ENCODE results near the gene MAP3K5.
A peak's percentile ranks its signal among the peaks of the same experiment; 100 is the strongest.

The MAP3K5 gene

DNA sequence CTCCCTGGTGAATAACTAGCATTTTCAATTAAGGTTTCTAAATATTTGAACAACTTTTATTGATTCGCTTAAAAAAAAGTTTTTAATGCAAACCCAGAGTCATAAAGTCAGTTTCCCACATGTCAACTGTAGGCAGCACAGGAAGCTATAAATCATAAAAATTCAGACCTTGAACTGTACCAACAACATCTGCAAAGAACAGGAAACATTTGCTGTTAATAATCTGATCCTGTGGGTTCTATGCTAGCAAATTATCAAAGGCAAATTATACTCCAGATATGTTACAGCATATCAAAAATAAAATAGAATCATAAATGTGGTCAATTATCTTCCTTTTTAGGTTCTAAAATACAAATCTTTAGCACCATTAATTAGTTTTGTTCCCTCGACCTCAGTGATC, 225.4 kb downstream of the MAP3K5 start:
- DNase-seq: no peak

DNA sequence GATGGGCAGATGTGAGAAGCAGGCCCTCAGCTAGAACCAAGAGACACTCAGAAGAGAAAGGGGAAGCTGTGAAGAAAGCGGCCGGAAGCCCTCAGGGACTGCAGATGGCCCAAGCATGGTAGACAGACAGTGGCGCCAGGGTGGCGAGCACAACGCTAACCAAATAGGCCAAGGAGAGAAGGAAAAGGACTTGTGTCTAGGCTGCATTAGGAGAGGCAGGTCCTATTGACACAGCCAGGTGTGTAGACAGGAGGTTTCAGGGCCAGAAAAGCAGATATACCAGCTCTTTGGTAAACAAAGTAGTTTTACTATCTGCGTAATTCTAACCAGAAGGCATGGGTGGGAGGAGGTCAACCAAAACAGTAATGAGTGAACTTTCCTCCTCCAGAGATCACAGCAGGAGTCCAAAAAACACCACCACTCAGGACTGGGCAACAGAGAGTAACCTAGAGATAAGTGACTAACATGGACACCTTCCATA, 226.2 kb downstream of the MAP3K5 start:
- DNase-seq: no peak

DNA sequence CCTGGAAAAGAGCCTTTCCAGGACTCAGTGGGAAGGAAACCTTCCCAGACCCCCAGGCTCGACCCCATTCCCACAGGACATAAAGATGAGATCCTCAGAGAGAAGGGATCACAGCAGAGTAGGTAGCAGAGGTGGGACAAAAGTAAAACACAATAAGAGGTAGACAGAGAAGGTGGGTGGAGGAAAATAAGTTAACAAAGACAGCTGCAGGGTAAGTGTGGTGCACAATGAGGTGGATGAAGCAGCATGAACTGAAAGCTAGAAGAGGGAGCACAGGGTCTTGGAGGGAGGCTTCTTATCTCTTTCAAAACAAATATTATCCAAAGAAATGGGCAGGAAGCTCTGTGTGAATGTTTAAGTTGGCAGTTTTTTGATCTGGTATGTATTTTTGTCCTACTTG, 228.1 kb downstream of the MAP3K5 start:
- DNase-seq: no peak

DNA sequence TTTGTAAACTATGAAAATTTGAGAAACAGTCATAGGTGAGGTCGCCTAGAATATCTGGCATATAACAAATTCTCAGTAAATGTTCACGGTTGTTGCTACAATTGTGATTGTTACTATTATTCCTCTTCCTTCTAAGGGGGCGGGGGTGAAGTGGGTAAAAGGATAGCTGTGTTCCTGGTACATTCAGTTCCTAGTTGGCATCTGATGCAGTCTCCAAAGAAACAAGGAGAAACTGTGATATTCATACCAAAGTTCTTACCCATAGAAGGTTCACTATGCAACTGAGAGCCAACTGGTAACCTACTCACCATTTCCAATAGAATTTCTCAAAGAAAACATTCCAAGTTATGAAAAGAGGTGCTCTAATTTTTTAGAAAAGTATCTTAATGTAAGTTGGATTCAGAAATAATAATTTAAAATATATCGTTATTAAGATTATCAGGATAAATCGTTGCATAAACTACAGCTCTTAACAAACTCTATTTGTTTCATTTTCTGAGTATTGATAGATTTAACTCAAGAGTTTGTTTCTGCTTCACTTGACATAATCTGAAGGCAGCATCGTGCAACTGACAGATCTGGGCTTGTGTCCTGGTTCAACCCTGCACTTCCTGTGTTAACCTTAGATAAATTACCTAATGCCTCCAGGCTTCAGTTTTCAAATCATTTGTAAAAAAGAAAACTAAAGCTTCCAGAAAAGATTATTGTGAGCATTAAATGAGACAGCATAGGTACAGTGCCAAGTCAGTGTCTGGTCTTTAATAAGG, 228.7 kb downstream of the MAP3K5 start:
- DNase-seq: no peak

DNA sequence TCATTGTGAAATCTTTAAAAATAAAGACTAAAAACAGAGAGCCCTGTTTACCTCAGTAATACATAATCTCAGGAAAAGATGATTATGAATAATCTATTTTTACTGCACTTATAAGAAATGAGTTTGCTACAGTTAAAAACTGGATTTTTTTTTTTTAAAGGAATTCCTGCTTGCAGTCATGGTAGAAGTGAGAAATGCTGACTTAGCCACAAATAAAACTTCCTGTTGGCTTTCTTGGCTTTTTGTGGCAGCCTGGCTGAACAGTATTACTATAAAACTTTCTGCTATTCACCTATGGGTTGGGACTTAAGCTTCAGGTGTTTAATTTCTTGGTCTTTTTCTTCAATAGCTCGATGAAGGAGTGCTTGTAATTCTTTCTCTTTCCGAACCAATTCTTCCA, 230.1 kb downstream of the MAP3K5 start:
- no peak for DNase-seq

DNA sequence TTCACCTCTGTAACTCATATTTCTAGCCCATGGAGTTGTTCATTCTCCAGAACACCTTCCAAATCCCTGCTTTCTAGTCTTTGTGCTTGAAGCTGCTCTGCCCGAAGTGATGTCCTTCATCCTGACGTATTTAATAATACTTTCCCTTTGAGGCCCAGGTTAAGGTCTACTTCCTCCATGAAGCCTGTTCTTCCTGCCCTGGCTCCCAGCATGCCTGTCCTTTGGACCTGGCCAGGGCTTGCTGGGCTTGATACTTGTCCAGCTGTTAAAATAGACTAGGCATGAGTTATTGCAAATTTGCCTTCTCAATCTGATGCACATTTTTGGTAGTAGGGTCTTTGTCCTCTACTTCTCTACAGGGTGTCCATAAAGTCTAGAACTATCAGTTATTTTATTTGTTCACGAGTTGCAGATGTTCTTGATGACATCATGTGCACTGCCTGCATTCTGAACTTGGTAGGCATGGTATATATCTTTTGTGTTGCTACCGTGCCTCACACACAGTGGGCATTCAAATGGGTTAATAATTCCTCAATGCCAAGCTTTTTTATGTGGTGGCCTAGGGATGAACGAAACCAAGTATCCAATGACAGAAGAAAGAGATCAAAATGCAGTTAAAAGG, 239.0 kb downstream of the MAP3K5 start:
- DNase-seq: no peak

DNA sequence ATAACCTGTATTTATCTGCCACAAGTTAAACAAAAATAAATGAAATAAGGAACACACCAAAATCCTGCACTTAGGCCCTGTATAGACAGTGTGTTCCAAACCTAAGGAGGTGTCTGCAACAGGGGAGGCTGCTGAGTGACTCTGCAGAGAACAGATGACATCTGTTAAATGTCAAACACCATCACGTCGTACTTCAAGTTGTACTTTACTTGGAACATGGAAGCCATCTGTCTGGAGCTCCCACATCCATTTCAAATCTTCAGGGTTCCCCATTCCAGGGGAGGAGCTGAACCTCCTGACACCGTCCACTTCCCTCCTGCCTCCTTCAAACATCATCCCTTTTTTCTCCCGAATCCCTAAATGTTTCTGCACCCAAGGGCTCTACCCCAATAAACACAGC, 240.2 kb downstream of the MAP3K5 start:
- DNase-seq: no peak

DNA sequence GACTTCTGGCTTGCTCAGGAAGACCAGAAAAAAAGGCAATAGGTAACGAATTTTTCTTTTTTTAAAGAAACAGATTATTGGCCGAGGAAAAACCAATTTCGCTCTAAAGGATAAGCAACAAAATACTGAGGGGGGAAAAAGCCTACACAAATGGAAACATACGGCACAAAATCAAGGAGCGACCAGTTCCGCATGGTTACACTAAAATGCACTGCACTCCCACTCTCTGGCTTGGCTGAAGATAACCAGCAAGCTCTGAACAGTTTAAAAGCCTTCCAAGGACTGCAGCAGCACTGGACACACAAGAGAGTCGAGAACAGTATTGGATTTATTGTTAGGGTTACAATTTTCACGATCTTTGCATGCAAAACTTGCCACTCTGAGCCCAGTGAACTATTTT, 241.2 kb downstream of the MAP3K5 start:
- no peak for DNase-seq

DNA sequence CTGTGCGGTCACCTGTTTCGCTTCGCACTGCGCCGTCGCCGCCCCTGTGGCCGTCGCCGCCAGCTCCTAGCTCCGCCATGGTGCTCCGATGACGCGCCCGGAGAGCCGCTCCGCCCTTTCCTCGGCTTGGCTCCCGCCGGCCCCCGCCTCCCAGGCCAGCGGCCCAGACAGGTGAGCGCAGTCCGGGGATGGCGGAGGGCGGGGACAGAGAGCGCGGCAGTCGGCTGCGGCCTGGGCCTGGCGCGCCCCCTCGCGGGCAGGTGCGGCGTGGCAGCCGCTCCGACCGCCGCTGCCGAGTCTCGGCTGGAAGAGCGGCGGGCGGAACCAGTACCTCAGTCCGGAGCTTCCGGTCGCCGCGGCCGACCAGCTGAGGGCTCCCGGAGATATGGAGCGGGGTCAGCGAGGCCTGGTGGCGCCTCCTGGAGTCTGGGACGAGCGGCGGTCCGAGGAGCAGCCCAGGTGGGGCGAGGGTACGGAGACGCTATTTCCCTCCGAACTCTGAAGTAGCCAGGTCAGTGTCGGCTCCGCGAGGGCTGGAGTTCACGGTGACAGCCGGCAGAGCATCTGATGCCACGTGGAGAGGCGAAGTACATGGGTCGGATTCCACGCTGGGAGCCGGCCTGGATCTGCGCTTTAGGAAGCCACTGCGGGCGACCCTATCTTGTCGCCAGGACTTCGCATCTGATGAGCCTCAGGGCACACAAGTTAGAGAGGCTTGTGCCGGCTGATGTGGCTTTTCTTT, 241.8 kb downstream of the MAP3K5 start, which contains the start of gene MAP7:
Gene MAP7 (minus strand): TSS at position 93 of the 742 bp plus-strand sequence. CDS start 14 bp downstream, at position 79.
- DNase-seq: peak; percentile 67

DNA sequence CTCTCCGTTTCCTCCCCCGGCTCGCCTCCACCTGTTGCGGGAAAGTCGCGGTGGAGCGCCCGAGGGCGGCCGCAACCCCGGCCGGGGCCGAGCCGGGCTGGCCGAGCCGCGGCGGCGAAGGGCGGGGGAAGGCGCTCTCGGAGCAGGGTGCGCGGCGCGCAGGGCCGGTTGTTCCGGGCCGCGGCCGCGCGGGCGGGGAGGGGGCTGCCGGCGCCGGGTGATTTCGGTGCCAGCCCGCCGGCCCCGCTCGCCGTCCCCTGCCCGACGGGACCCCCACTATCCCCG, 242.3 kb downstream of the MAP3K5 start:
- DNase-seq: no peak

DNA sequence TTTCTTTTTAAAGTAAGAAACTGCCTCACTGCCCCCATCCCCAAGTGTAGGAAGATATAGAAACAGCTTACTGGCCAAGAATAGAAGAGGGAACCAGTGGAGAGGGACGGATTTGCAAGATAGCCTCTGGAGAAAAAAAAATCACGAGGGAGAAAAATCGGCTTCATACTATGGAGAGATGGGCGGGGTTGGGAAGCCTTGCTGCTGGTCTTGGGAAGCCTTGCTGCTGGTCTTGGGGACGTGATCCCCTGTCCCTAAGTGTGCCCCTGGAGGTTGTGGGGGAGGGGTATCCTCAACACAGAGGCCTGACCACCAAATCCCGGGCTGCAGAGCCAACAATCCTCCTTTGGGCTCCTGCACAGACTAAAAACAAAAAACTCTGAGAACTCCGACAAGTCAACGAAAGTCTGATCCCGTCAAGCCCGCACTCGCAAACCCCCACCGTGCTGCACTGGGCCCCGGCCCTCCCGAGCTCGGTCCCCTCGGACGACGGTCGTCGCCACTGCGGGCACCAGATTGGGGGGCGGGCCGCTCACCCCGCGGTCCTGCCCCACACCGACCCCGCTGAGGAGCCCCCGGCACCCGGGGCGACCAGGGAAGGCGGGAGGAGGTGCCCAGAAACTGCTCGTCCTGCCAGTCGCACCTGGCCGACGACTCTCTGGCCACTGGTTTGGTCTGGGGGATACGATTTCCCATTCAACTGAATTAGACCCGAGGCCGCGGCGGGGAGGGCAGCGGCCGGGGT, 242.8 kb downstream of the MAP3K5 start:
- DNase-seq: no peak

DNA sequence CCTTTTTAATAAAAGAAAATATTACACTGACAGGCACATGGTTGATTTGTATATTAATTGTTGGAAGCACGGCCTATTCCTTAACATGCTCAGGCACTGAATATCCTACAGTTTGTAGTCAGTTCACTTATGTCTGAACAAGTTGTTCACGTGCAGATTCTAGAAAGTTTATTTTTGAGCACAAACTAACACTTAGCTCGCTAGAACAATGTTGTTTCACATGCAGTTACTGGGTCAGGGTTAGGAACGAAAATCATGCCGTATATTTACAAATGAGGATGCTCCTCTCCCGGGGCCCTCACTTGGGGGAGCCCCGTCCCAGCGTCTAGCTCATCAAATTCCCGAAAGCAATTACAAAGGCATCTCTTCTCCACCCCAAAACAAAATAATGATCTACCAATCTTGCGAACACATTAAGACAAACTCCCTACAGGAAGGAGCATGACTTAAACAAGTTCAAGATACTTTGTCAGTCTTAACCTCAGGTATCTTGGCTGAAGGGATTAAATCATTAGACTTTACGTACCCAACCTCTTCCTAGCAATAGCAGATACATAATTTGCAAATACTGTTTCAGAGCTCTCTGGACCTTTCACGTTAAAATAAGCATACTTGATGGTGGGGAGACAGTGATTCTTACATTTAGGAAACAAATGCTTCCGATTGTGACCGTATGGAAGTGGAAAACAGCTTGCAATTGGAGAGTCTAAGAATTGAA, 243.5 kb downstream of the MAP3K5 start:
- no peak for DNase-seq

DNA sequence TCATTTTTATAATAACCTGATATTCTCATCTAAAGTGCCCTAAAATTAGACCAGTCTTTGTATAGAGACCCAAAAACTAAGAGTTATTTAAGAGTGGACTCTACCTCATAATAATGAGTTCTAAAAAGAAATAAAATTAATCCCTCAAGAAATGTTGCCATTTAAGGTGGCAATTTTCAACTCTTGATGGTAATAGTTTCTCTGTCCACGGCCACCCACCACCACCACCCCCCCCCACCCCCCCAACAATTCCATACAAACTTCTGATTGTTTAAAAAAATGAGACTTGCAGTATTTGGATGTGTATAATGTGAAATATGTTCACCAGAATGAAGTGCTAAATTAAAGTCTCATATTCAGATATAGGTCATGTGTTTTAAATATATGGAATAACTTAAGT, 244.4 kb downstream of the MAP3K5 start:
- no peak for DNase-seq

DNA sequence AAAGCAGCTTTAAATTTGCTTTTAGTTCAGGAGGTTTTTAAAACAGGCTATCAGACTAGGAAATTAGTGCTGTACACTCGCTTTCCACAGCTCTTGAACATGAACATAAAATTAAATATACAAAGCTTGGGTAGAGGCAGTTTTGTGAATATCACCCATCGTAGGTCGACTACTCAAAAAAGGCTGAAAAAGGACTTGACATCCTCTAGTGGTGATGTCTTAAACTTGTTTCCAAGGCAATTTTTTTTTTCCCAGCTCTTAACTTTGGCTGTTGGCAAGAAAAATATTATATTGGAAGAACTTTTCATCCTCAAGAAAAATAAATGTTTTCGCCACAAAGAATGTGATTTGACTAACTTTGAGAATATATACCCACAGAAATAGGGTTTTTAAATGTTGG, 244.9 kb downstream of the MAP3K5 start:
- no peak for DNase-seq

DNA sequence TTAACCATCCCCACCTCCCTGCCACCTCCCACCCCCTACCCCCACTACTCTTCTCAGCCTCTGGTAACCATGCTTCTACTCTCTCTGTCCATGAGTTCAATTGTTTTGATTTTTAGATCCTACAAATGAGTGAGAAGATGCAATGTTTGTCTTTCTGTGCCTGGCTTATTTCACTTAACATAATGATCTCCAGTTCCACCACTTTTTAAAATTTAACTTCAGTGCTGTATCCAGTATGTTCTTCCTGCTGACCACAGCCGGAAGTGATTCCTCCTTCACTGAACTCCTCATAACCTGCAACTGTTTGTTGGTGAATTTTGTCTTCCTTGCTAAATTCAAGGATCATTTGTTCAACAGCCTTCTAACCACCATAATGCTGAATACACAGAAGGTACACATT, 245.9 kb downstream of the MAP3K5 start:
- DNase-seq: no peak

DNA sequence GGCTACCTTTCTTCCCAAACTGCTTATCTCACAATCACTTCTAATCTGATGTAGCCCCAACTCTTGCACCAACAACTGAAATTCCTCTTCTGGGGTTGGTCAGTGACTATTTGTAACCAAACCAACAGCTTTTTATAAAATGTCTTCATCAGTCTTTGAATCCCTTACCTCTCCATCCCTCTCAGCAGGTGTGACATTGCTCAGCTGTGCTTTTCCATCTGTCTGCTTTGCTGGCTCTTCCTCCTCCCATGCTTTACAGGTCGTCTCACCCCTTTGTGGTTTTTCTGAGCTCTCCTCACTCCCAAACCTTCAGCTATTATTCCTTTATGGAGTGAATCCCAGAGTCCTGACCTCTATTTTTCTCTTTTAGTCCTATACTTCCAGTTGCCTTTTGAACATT, 248.0 kb downstream of the MAP3K5 start:
- no peak for DNase-seq

DNA sequence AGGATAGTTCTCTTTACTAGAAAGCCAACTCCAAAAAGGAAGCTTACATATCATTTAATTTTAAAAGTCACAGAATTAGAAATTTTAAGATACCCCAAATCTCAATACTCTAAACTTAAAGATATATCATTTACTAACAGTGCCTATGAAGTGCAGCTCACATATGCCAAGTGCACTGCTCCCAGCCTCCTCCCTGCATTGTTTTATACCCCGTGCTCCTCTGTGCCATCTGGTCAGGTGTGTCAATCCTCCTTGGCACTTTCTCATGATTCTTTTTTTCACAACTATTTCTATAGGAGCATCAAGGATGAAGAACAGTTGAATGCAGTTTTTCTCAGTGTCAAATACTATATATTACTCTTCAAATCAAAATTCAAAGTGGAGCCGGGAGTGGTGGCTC, 250.9 kb downstream of the MAP3K5 start:
- no peak for DNase-seq

DNA sequence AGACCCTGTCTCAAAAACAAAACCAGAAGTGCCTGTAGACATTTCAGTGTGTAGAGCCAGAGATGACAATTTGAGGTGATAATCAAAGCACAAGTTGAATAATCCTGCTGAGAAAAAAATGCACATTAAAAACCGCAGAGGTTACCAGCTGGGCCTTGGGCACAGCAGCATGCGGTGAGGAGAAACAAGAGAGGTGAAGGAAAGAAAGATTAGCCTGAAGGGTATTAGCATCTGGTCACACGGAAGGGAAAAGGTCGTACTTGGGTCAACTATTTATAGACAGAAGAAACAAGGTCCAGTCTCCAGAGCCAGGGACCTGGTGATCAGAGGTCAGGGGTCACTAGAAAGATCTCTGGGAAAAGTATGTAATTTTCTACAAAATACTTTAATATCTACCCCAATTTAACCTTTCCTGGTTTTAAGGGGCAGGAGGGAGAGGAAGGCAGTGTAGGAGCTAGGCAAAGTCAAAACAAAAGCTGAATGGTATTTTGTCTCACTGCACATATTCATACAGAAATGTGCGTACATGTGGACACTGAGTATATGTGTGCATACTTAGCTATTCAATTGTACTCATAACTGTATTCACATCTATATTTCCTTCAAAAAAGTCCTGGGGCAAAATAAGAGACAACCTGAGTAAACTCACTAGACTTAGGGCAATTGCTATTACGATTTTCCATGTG, 252.2 kb downstream of the MAP3K5 start:
- no peak for DNase-seq

DNA sequence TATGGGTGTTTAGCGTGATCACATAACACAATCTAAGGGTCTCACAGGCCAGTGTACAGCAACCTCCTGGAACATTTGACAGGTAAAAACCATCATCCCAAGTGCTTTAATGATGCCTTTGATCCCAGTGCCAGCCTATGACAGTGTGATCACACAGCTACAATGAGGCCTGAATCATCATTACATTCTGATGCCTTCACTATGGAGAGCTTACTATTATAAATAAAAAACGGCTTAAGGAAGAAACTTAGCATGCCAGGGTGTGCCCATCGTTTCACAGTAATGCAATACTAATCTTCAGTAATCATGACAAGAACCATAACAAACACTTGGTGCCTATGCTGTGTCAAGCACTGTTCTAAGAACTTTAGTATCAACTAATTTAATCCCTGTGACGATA, 253.4 kb downstream of the MAP3K5 start:
- no peak for DNase-seq

DNA sequence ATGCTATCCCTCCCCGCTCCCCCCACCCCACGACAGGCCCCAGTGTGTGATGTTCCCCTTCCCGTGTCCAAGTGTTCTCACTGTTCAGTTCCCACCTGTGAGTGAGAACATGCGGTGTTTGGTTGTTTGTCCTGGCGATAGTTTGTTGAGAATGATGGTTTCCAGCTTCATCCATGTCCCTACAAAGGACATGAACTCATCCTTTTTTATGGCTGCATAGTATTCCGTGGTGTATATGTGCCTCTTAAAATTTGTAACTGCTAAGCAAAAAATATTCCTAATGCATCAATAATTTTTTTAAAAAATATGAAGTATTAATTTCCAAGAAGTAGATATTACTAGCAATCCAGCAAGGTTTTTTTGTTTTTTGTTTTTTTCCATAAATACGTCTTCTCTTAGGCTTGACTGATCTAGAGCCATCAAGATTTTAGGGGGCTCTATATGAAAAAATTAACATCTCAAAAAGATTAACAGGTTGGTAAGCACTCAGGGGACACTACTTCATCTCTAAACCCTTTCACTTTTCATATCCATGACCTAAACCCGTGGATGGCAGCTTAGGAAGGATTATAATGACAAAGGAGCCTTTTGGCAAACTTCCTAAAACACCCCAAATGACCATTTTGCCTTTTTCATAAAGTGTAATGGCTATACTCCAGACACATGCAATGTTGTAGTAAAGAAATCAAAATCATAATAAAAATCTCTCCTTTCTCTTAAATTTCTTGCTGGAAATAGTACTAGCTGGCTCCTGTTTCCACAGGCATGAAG, 256.2 kb downstream of the MAP3K5 start:
- DNase-seq: no peak

All from stimulated activated CD4-positive, alpha-beta T cell treated with anti-CD3 and anti-CD28 coated beads, Interleukin-1b, Interleukin-23, amount 100 ng/mL, for 48 hours (primary cell).